Stimulated activated CD8-positive, alpha-beta memory T cell treated with anti-CD3 and anti-CD28 coated beads, Interleukin-7, amount 100 ng/mL, for 24 hours (primary cell): ENCODE measurements around the gene RXRG.

Experiments
- DNase-seq: peaks from one replicate; pipeline ENCODE4 v3.0.0-alpha.2; 2020; ENCODE audit warnings: low read depth

Gene RXRG

DNA sequence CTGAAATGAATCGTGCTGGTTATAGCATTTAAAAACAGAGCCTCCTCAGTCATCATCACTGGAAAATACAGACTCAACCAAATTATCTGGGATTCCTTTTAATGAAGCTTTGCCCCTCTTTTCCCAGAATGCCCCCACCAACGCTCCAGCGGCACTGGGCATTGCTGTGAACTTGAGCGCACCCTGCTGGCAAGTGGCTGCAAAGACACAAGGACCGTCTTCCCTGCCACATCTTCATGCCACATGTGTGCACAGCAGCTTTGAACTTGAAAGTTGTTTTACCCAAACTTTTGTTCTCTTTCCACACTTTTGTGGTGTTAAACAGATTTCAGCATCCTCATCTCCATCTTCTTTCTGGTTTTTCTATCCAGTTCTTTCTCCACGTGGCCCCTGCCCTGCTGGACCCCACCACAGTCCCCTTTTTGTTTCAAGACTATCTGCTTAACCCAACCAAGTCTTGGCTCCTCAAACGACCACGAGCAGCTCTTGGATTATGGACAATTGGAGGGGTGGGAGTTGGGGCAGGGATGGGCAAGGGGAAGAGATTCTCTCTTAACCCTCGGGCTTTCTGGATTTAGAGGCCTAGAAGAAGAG is 75.6 kb downstream of the RXRG start:
- DNase-seq: peak; percentile 19

DNA sequence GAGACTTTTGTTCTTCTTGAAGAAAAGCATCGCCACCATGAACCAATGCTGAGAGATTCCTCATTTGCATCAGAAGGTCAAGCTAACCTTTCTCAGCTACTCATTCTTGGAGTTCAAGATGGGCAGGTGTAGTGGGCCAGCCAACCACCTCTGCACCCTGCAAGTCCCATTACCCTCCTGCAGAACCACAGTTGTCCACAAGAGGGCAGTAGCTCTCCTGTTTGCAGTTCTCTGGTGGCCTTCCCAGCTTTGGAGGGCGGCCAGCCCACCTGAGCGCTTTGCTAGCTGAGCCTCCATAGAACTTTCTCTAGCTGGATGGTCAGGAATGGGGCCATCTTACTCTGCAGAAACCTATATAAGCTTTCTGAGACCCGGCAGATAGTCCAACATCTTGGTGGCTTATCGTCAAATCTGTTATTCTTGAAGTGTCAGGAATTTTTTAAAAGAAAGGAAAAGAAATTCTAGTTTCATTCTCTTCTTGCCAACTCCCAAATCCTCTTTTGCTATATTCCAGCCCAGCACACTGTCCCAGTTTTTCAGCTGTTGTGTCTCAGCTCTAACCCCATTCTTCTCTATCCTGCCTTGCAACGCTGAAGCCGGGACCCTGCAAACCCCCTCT is 77.4 kb downstream of the RXRG start:
- DNase-seq: peak; percentile 65

DNA sequence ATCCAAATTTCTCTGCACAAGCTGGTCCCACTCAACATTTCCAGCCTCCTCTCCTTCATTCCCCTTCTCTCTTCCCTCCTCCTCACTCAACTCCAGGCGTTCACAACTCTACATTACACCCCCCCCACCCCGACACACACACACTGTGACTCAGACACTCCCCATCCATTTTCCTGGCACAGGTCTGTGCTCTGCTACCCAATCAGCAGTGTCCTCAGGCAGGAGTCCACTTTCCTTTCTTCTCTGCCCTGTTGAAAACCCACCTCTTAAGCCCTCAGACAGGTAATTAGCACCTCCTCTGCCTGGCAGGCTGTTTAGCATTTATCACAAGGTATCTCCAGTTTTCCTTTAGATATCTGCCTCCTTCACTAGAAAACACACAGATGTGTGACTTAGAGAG is 79.6 kb downstream of the RXRG start:
- DNase-seq: no peak

DNA sequence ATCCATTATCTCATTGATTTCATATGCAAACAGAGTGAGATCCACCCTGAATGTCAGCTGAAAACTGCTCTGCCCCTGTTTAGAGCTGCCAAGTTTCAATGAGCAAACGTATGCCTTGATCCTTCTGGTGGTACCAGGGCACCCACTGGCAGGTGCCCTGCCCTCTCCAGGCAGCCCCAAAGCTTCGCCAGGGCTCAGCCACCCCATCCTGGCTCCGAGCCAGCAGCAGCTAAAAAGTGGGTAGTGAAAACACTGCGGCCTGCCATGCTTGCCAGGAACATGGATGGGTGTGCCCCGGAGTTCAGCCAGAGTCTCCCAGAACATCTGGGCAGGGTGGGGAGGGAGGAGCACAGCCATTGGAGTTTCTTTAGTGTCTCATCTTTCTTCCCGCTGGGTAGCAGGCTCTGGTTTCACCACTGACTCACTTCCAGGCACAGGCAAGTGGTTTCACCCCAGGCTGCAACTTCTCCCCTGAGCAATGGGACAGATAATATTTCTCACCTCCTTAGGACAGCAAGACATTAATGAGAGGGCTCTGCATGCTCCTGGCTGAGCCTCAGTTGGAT is 80.3 kb downstream of the RXRG start:
- no peak for DNase-seq

DNA sequence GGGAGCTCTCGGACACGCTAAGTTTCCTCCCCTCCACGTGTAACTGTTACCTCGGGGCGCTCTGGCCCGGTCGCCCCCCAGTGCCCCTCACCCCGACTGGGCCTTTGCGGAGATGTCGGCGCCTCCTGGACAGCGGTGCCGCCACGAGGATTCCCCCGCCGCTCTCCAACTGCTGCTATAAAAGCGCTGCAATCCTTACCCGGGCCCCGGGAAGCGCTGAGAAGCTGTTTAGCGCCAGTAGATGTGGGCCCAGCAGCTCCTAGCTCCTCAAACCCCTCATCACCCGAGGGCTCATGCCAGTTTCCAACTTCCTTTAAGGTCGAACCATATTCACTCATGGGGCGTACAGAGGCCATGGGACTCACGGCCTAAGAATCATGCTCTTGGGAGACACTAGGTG is 88.0 kb downstream of the RXRG start:
- DNase-seq: no peak

DNA sequence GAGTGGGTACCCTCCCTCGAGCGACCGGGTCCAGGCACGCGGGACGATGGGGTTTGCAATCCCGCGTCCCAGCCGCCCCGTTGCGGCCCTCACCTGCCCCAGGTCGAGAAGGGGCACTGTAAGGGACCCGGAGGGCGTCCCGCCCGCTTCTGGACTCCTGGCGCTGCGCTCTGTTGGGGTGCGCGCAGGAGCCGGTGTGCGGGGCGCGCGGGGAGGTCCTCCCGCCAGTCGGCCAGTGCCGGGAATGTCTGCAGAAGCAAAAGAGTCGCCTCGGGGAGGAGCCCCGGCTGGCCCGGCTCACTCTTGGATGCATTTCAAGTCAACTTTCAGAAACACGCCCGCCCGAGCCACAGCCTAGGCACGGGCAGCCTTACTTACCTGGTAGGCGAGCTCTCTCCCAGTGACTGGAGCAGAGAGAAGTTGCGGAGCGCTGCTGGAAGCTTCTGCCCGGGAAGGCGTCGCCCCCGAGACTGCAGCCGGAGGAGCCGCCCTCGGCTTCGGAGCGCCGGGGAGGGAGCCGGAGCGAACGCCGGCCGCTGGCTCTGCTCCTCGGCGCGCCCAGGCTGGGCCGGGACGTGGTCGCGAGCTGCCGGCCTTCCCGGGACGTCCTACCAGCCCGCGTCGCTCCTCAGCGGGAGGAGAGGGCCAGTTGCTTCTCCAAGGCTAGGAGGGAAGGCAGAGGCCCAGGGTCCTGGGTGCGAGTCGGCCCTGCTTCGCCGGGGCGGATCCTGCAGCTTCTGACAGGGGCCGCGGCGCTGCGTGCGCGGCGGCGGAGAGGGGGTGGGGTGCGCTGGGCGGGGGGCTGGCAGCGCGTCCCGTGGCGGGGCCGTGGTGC is 88.7 kb downstream of the RXRG start, which contains the start of gene LMX1A:
LMX1A (minus strand) TSS at position 739 of the 835 bp plus-strand sequence. CDS start 1,156 bp downstream, outside the sequence.
- DNase-seq: no peak

DNA sequence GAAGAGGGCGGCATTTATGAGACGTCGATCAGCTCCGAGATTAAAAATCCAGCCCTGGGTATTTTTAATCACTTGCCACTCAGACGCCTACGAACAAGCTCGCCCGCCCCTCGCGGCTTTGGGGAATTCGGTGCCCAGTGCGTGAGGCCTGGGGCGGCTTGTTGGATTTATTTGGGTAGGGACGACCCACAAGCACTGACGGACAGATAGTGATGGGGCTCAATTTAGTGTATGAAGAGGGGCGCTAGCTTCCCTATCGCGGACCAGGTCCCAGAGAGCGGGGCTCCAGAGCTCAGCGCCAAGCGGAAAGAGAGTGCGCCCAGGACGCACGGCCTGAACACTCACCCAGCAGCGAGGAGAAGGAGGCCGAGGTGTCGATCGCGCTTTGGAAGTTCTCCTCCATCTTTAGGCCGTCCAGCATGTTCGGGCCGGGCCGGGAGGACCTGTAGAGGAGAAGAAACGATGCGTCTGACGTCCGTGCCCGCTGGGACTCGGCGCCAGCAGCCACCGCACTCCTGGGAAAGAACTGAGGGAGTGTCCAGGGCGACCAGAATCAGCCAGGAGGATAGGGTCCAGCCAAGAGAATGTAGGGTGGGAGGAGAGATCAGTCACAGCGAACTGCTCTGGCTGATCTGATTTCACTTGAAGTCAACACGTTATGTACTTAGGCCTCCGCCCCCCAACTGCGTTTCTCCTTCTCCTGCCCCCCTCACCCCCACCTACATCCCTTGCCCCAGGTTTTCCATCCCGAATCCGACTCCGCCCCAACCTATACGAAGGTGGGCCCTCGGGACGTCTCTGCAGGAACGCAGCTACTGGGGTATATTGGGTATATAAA is 89.6 kb downstream of the RXRG start:
- DNase-seq: no peak

DNA sequence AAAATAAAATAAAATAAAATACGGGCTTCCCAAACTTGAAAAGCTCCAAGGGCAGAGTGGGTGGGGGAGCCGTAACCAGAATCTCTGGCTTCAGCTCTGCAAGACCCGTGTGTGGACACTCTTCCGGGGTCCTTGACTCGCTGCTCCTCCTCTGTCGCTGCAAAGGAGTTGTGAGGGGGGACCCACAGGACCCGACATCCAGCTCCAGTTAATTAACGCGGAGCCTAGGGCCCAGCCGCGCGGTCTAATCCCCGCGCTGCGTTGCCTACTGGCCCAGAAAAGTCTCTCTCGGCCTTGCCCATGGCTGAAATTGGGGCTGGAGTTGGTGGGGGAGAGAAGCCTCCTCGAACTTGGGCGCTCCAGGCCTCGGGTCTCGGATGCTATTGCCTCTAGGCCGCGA is 90.2 kb downstream of the RXRG start:
- DNase-seq: no peak

DNA sequence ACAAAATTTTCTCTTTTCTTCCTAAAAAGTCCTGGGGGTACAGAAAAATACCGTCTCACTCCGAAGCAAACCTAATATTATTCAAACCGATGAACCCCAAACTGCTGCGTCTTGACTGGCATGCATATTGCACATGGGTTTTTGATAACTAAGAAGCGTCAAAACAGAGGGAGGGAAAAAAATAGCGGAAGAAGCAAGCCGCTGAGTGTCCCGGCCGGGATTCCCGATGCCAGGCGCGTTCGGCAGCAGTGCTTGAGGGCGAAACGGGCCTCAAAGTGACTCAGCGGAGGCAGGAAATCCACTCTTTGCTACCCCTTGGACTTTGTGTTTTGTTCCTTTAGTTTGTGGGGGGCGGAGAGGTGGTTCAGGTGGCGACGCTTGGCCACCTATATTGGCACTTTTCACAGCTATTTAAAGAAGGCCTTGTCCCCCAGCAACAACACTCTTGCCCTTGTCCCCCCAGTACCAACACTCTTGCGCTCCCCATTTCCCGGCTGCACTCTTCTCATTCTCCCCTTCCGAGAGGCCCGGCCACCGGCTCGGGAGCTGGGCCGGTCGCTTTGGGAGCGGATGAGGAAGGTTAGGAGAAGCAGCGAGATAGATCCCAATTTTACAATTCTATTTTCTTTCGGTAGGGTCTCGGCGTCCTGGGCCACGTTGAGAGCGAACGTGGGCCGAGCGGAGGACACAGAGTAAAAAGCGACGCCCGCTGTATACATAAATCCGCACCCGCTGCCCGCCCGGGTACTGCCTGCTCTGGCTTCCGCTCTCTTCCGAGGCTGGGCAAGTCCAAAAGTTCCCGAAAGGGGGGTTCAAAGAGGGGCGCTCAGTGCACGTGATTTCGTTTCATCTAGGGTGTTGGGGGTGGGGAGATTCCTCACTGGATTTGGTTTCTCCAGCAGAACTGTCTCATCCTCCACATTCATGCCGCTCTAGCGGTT is 90.9 kb downstream of the RXRG start:
- no peak for DNase-seq

DNA sequence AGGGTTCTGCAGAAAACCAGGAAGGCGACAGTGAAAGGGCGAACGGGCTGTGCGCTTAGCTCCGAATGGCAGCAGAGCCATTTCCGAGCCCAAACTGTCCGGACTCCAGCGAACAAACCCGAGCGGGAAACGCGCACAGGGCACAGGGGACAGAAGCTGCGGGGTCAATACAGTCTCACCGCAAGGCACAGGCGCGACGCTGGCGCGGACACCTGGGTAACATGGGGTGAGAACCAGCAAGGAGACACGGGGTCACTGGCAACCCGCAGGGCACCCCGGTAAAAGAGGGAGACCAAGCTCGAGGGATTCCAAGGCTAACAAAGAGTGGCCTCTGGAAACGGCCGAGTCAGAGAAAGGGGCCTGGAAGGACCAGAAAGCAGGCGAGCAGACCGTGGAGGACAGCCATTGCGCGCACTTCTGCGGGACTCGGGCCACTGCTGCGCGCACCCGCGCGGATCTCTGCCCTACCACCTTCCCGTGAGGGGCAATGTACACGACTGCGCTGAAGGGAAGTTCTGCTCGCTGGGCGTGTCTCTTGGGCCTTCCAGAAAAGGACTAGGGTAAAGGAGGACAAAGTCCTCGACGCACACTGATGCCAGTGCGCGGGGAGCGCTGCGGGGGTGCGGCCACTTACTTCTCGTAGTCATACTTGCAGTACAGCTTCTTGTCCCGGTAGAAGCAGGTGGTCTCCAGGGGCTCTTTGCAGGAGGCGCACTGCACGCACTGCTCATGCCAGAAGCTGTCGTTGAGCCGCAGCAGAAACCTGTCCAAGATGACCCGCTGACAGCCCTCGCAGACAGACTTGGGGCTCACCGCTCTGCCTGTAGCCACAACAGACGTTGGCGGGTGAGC is 92.3 kb downstream of the RXRG start:
- no peak for DNase-seq

DNA sequence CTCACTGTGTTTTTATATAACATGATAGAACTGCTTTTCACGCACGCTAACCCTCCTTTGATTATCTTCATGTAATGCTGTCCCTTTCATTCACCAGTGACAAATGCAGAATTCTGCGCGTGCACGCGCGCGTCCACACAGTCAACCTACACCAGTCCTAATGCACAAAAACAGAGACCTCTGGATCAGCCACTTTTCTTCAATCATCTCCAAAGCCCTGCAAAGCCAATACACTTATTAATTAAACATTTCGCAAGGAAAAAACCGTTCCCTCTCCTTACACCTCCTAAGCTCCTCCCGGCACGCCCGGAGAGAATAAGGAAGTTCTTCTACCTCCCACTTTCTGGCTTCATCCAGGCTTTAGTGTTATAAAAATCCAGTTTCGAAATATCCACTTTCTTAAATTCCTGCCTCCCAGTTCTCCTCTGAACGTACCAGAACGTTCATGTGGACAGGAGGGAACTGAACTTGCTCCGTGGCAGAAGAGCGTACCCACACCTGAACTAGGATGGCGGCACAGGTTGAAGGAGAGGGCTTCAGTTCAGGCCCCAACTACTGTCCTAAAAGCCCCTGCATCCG is 93.0 kb downstream of the RXRG start:
- DNase-seq: no peak
